ENCODE data around the gene GPC1. TPM values are rescaled to one million over a fixed set of nuclear protein-coding genes. Genes with fewer than 3 reads are reported as not detected.

The GPC1 gene
- total RNA-seq, 1 donor from 2014 or later, result 89.9 TPM

GRCh38 chr2:240499309-240500301 is 64.1 kb downstream of the GPC1 start:
- no peak for DNase-seq (ENCODE audit: low read depth, low spot score)
- TF ChIP-seq CTCF (conservative IDR thresholded peaks at IDR 0.05), result no peak
- H3K36me3 Mint-ChIP-seq (ENCODE audit: low read depth), result peaks cover 16% of the 10 kb centered on the region
- no peaks in the 10 kb centered on the region for H3K27me3 Mint-ChIP-seq (ENCODE audit: low read depth)
- no peaks in the 10 kb centered on the region for H3K4me1 Mint-ChIP-seq
- no peak overlapping the region for H3K27ac Mint-ChIP-seq (ENCODE audit: unreplicated experiment)
- no peaks in the 10 kb centered on the region for H3K9me3 Mint-ChIP-seq
- no peak overlapping the region for H3K4me3 Mint-ChIP-seq

GRCh38 chr2:240500561-240501423 is 65.3 kb downstream of the GPC1 start:
- no peak overlapping the region for H3K4me3 Mint-ChIP-seq
- TF ChIP-seq CTCF (conservative IDR thresholded peaks at IDR 0.05), result no peak
- no peak overlapping the region for H3K27ac Mint-ChIP-seq (ENCODE audit: unreplicated experiment)
- H3K36me3 Mint-ChIP-seq (ENCODE audit: low read depth), result peaks cover 10% of the 10 kb centered on the region
- H3K27me3 Mint-ChIP-seq (ENCODE audit: low read depth), result no peaks in the 10 kb centered on the region
- DNase-seq (ENCODE audit: low read depth, low spot score), result no peak
- H3K4me1 Mint-ChIP-seq, result no peaks in the 10 kb centered on the region
- no peaks in the 10 kb centered on the region for H3K9me3 Mint-ChIP-seq

GRCh38 chr2:240501531-240501991 is 66.1 kb downstream of the GPC1 start:
- Mint-ChIP-seq H3K4me1 (no peaks in the 10 kb centered on the region), H3K4me3 (no peak overlapping the region), H3K36me3 (ENCODE audit: low read depth) (peaks cover 5% of the 10 kb centered on the region), H3K27me3 (ENCODE audit: low read depth) (no peaks in the 10 kb centered on the region), H3K9me3 (no peaks in the 10 kb centered on the region), H3K27ac (ENCODE audit: unreplicated experiment) (no peak overlapping the region)
- no peak for DNase-seq (ENCODE audit: low read depth, low spot score)
- no peak for TF ChIP-seq CTCF (conservative IDR thresholded peaks at IDR 0.05)

- Mint-ChIP-seq H3K9me3 (no peaks in the 10 kb centered on the region), H3K36me3 (ENCODE audit: low read depth) (peaks cover 4% of the 10 kb centered on the region), H3K4me1 (no peaks in the 10 kb centered on the region), H3K27ac (ENCODE audit: unreplicated experiment) (peak overlapping the region; percentile 27), H3K27me3 (ENCODE audit: low read depth) (no peaks in the 10 kb centered on the region), H3K4me3 (no peak overlapping the region)
- no peak for TF ChIP-seq CTCF (conservative IDR thresholded peaks at IDR 0.05)
- DNase-seq (ENCODE audit: low read depth, low spot score), result no peak
These were observed 66.6 kb downstream of the GPC1 start for GRCh38 chr2:240502059-240502429.

- DNase-seq (ENCODE audit: low read depth, low spot score), result no peak
- H3K4me1 Mint-ChIP-seq, result no peaks in the 10 kb centered on the region
- no peaks in the 10 kb centered on the region for H3K9me3 Mint-ChIP-seq
These were observed 67.1 kb downstream of the GPC1 start for GRCh38 chr2:240502430-240503121.

More at GRCh38 chr2:240502430-240503121, 67.1 kb downstream of the GPC1 start:
- TF ChIP-seq CTCF (conservative IDR thresholded peaks at IDR 0.05), result no peak
- Mint-ChIP-seq H3K27me3 (ENCODE audit: low read depth) (no peaks in the 10 kb centered on the region), H3K36me3 (ENCODE audit: low read depth) (peaks cover under 1% of the 10 kb centered on the region), H3K27ac (ENCODE audit: unreplicated experiment) (peak overlapping the region; percentile 27), H3K4me3 (no peak overlapping the region)

Measured in neural crest cell (in vitro differentiated cells).